IPS-20b (cell line): Measurements from ENCODE around the gene TCHP.
A peak's percentile ranks its signal among the peaks of the same experiment; 100 is the strongest.
"Not testable (repeated sequence)": the region's sequence is repeated elsewhere in the genome, so short reads cannot be mapped to it uniquely, and the experiment has no call there.

Experiments
- H3K27ac ChIP-seq: one replicate; pipeline ENCODE4 v1.5.1; 2013; ENCODE audit warnings: low read length
- H3K27me3 ChIP-seq: 2 replicates; pipeline ENCODE4 v1.6.1; 2013; ENCODE audit warnings: mild to moderate bottlenecking, low read length, inconsistent platforms; ENCODE audit not compliant: insufficient read depth
- H3K36me3 ChIP-seq: 2 replicates; pipeline ENCODE4 v1.6.1; 2013; ENCODE audit warnings: low read depth, mild to moderate bottlenecking, inconsistent platforms, low read length, moderate library complexity; ENCODE audit not compliant: insufficient read depth
- H3K4me1 ChIP-seq: 2 replicates; pipeline ENCODE4 v1.6.1; 2013; ENCODE audit warnings: mild to moderate bottlenecking, control low read depth, inconsistent platforms, low read length, moderate library complexity; ENCODE audit not compliant: insufficient read depth
- H3K4me3 ChIP-seq: 2 replicates; pipeline ENCODE4 v1.5.1; 2013; ENCODE audit warnings: mild to moderate bottlenecking, low read length, inconsistent platforms
- H3K9ac ChIP-seq: 2 replicates; pipeline ENCODE4 v1.6.1; 2013; ENCODE audit warnings: low read depth, mild to moderate bottlenecking, inconsistent platforms, low read length, moderate library complexity
- H3K9me3 ChIP-seq: 2 replicates; pipeline ENCODE4 v1.6.1; 2013; ENCODE audit warnings: mild to moderate bottlenecking, low read depth, low read length, inconsistent platforms; ENCODE audit not compliant: insufficient read depth

Gene TCHP

GRCh38 chr12:109899783-109900751, at the start of gene TCHP:
TCHP (plus strand) TSS chr12:109900274; CDS start chr12:109903027, 2,753 bp downstream.
- Histone ChIP-seq H3K27ac (no peak within 1 kb of the TSS), H3K9ac (peak within 1 kb of the TSS; percentile 70; the same call in 1 of the 2 replicates), H3K36me3 (peaks cover 8% of the 10 kb centered on the region; the same call in 1 of the 2 replicates), H3K27me3 (peaks cover 100% of the 10 kb centered on the region), H3K4me1 (no peaks in the 10 kb centered on the region; the same call in 1 of the 2 replicates), H3K4me3 (peak within 1 kb of the TSS; percentile 79), H3K9me3 (no peaks in the 10 kb centered on the region)

- H3K27me3 ChIP-seq, H3K4me1 ChIP-seq, H3K36me3 ChIP-seq, H3K4me3 ChIP-seq, H3K9ac ChIP-seq, H3K9me3 ChIP-seq, H3K27ac ChIP-seq: not testable (repeated sequence)
These were observed 49.6 kb upstream of the TCHP start for GRCh38 chr12:109850518-109850917.

- Histone ChIP-seq H3K4me3 (no peak overlapping the region), H3K27ac (no peak overlapping the region), H3K9me3 (no peaks in the 10 kb centered on the region), H3K4me1 (no peaks in the 10 kb centered on the region), H3K9ac (no peak overlapping the region), H3K36me3 (peaks cover 5% of the 10 kb centered on the region; the same call in 1 of the 2 replicates), H3K27me3 (no peaks in the 10 kb centered on the region)
These were observed 44.7 kb upstream of the TCHP start for GRCh38 chr12:109855377-109855776.

- Histone ChIP-seq H3K4me3 (no peak overlapping the region), H3K9ac (no peak overlapping the region), H3K27me3 (no peaks in the 10 kb centered on the region), H3K27ac (no peak overlapping the region), H3K4me1 (no peaks in the 10 kb centered on the region), H3K9me3 (no peaks in the 10 kb centered on the region), H3K36me3 (peaks cover 5% of the 10 kb centered on the region; the same call in 1 of the 2 replicates)
These were observed 42.4 kb upstream of the TCHP start for GRCh38 chr12:109857715-109858114.

GRCh38 chr12:109858764-109859163, 41.3 kb upstream of the TCHP start:
- Histone ChIP-seq H3K27ac (no peak overlapping the region), H3K4me1 (no peaks in the 10 kb centered on the region), H3K9ac (no peak overlapping the region), H3K9me3 (no peaks in the 10 kb centered on the region), H3K4me3 (no peak overlapping the region), H3K27me3 (no peaks in the 10 kb centered on the region), H3K36me3 (peaks cover 5% of the 10 kb centered on the region; the same call in 1 of the 2 replicates)

- Histone ChIP-seq H3K4me1 (no peaks in the 10 kb centered on the region; the same call in 1 of the 2 replicates), H3K27me3 (no peaks in the 10 kb centered on the region), H3K9me3 (no peaks in the 10 kb centered on the region), H3K36me3 (peaks cover 5% of the 10 kb centered on the region; the same call in 1 of the 2 replicates), H3K9ac (no peak overlapping the region), H3K27ac (no peak overlapping the region), H3K4me3 (no peak overlapping the region)
These were observed 39.1 kb upstream of the TCHP start for GRCh38 chr12:109860977-109861376.

- peaks cover 5% of the 10 kb centered on the region; the same call in 1 of the 2 replicates for H3K36me3 ChIP-seq
- no peaks in the 10 kb centered on the region for H3K9me3 ChIP-seq
- no peak overlapping the region for H3K27ac ChIP-seq
- no peaks in the 10 kb centered on the region; the same call in 1 of the 2 replicates for H3K4me1 ChIP-seq
- no peak overlapping the region for H3K4me3 ChIP-seq
- no peak overlapping the region for H3K9ac ChIP-seq
- H3K27me3 ChIP-seq, result no peaks in the 10 kb centered on the region
These were observed 38.3 kb upstream of the TCHP start for GRCh38 chr12:109861689-109862314.

- not testable (repeated sequence) for H3K4me1 ChIP-seq, H3K9ac ChIP-seq, H3K36me3 ChIP-seq, H3K27ac ChIP-seq, H3K9me3 ChIP-seq, H3K27me3 ChIP-seq, H3K4me3 ChIP-seq
These were observed 37.6 kb upstream of the TCHP start for GRCh38 chr12:109862491-109862890.

GRCh38 chr12:109863847-109864712, 36.0 kb upstream of the TCHP start:
- Histone ChIP-seq H3K27me3 (no peaks in the 10 kb centered on the region), H3K4me3 (no peak overlapping the region), H3K4me1 (no peaks in the 10 kb centered on the region; the same call in 1 of the 2 replicates), H3K9me3 (no peaks in the 10 kb centered on the region), H3K36me3 (no peaks in the 10 kb centered on the region), H3K9ac (no peak overlapping the region; the same call in 1 of the 2 replicates), H3K27ac (no peak overlapping the region)

GRCh38 chr12:109864916-109865315, 35.2 kb upstream of the TCHP start:
- Histone ChIP-seq H3K4me1 (no peaks in the 10 kb centered on the region; the same call in 1 of the 2 replicates), H3K9me3 (no peaks in the 10 kb centered on the region), H3K4me3 (no peak overlapping the region), H3K36me3 (no peaks in the 10 kb centered on the region), H3K27me3 (no peaks in the 10 kb centered on the region), H3K27ac (no peak overlapping the region), H3K9ac (no peak overlapping the region)
